ENCODE measurements around the gene PARD3. TPM values are rescaled to one million over a fixed set of nuclear protein-coding genes. Genes with fewer than 3 reads are reported as not detected.
A peak's percentile ranks its signal among the peaks of the same experiment; 100 is the strongest.
"Not testable (repeated sequence)": the region's sequence is repeated elsewhere in the genome, so short reads cannot be mapped to it uniquely, and the experiment has no call there.

PARD3 gene
- total RNA-seq, 2 experiments from 2014 or later = 1.3 to 1.9 TPM

DNA sequence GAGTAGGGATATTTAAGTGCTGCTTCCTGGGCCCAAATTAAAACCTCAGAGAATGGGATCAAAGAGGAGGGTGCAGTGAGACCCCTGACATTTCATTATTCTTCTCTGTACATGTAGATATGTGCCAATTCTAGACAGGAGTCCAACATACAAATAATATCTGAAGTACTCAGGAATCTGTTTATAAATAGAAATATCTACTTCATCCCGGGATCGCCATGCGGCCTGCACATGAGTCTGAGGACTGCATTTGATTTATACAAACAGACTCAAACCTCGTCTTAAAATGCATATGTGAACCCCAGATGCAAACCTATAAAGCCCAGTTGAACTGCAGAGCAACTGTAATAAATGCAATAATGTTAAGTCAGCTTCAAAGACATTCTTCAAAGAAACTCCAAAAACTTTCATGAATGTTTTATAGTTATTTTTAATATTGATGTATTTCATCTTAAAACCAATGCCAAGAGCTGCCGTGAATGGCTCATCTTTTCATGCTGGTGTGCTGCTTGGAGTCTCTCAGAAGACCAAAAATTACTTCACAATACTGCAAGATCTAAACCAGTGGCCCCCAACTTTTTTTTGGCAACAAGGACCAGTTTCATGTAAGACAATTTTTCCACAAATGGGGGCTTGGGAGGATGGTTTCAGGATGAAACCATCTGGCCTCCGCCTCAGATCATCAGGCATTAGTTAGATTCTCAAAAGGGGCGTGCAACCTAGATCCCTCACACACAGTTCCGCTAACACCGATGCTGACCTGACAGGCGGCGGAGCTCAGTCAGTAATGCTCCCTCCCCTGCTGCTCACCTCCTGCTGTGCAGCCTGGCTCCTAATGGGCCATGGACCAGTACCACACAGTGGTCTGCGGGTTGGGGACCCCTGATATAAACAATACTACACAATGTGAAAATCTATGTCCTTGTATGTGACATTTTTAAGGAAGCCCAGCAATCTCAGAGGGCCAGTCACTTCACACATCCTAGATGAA lies 166.9 kb downstream of the PARD3 start:
- Mint-ChIP-seq H3K27me3 (no peaks in the 10 kb centered on the region), H3K27ac (no peak overlapping the region), H3K36me3 (no peaks in the 10 kb centered on the region), H3K9me3 (no peaks in the 10 kb centered on the region), H3K4me1 (no peaks in the 10 kb centered on the region), H3K4me3 (no peak overlapping the region)
- no peak for DNase-seq

DNA sequence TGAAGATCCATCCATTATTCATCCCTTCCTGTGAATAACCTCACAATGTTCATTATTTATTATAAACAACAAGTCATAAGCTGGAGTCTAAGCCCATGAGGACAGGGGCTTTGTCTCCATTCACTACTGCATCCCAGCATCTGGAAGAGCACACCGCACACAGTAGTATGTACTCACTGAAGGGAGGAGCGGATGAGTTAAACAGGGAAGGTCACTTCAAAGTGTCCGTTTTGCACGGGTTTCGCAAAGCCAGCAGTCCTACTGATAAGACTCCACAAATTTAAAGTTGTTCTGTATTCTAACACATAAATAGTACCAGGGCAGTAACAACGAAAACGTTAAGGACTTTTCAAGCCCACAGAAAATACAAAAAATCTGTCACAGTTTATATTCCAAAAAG lies 167.9 kb downstream of the PARD3 start:
- Mint-ChIP-seq H3K36me3 (no peaks in the 10 kb centered on the region), H3K4me3 (no peak overlapping the region), H3K27ac (no peak overlapping the region), H3K27me3 (no peaks in the 10 kb centered on the region), H3K4me1 (no peaks in the 10 kb centered on the region), H3K9me3 (no peaks in the 10 kb centered on the region)
- DNase-seq = no peak

DNA sequence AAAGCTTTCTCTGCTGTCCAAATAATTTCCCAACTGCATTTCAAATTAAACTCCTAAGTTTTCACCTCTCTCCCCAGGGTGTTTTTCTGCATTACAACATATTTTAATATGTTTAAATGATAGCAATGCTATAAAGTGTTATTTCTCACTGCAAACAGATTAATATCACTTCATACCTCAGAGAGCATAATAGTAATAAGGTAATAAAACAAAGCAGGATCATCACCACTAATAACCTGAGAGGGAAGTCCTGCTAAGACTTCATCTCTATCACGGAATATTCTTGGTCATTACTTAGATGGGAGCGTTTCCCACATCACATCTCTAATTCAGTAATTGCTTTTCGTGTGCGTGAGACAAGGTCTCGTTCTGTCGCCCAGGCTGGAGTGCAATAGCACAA lies 168.8 kb downstream of the PARD3 start:
- H3K4me3 Mint-ChIP-seq = no peak overlapping the region
- no peaks in the 10 kb centered on the region for H3K36me3 Mint-ChIP-seq

DNA sequence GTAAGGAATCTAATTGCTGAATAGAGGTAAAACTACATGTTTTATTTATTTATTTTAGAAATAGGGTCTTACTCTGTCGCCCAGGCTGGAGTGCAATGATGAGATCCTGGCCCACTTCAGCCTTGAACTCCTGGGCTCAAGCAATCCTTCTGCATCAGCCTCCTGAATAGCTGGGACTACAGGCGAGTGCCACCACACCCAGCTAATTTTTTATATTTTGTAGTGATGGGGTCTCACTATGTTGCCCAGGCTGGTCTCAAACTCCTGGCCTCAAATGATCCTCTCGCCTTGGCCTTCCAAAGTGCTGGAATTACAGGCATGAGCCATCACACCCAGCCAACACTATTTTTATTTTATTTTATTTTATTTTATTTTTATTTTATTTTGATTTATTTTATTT lies 170.3 kb downstream of the PARD3 start:
- H3K9me3 Mint-ChIP-seq, H3K36me3 Mint-ChIP-seq, DNase-seq, H3K4me3 Mint-ChIP-seq, H3K4me1 Mint-ChIP-seq, H3K27ac Mint-ChIP-seq, H3K27me3 Mint-ChIP-seq: not testable (repeated sequence)

More for the DNA sequence above, 168.8 kb downstream of the PARD3 start:
- no peak for DNase-seq
- no peak overlapping the region for H3K27ac Mint-ChIP-seq
- H3K4me1 Mint-ChIP-seq = no peaks in the 10 kb centered on the region
- no peaks in the 10 kb centered on the region for H3K9me3 Mint-ChIP-seq
- H3K27me3 Mint-ChIP-seq = no peaks in the 10 kb centered on the region

- Mint-ChIP-seq H3K4me1 (no peaks in the 10 kb centered on the region), H3K27ac (no peak overlapping the region), H3K9me3 (no peaks in the 10 kb centered on the region), H3K36me3 (no peaks in the 10 kb centered on the region), H3K27me3 (no peaks in the 10 kb centered on the region), H3K4me3 (no peak overlapping the region)
- DNase-seq = no peak
These were observed 170.9 kb downstream of the PARD3 start for GRCh38 chr10:34644224-34644623.

GRCh38 chr10:34643620-34644019 lies 171.5 kb downstream of the PARD3 start:
- no peak for DNase-seq
- peaks cover under 1% of the 10 kb centered on the region for H3K4me1 Mint-ChIP-seq
- H3K4me3 Mint-ChIP-seq = no peak overlapping the region
- peaks cover 4% of the 10 kb centered on the region for H3K27me3 Mint-ChIP-seq
- no peaks in the 10 kb centered on the region for H3K36me3 Mint-ChIP-seq
- no peaks in the 10 kb centered on the region for H3K9me3 Mint-ChIP-seq
- H3K27ac Mint-ChIP-seq = no peak overlapping the region

DNA sequence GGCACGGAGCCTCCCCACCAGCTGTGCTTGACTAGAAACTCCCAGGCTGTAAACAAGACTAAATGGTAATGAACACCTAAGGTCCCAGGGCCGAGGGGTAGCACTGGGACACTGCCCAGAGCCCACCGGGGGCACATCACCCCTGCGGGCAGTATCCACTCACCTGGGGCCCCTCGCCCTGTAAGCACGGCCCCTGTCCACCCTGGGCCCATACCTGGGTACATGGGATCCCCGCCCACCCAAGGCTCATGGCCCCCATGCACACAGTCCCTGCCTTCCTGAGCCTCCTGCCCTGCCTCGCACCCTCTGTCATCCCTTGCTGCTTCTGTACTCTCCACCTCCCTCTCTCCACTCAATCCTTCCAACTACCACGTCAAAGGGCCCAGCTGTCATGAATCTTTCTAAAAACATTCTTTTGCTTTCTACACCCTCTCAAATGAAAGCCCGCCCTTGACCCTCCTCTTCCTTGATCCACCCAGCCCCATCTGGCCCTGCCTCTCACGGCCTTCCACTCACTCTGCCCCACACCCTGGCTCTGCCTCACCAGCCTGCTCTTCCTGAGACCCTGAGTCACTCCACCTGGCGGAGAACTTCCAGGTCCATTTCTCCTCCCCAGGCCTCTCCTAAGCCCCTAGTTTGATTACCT lies 173.1 kb downstream of the PARD3 start:
- H3K4me3 Mint-ChIP-seq = no peak overlapping the region
- DNase-seq = no peak
- H3K4me1 Mint-ChIP-seq = peaks cover 8% of the 10 kb centered on the region
- no peaks in the 10 kb centered on the region for H3K9me3 Mint-ChIP-seq
- H3K36me3 Mint-ChIP-seq = no peaks in the 10 kb centered on the region
- H3K27me3 Mint-ChIP-seq = peaks cover 6% of the 10 kb centered on the region
- H3K27ac Mint-ChIP-seq = no peak overlapping the region

- Mint-ChIP-seq H3K4me1 (peaks cover 8% of the 10 kb centered on the region), H3K36me3 (no peaks in the 10 kb centered on the region), H3K27me3 (peaks cover 8% of the 10 kb centered on the region), H3K4me3 (no peak overlapping the region), H3K9me3 (no peaks in the 10 kb centered on the region), H3K27ac (no peak overlapping the region)
- no peak for DNase-seq
These were observed 173.8 kb downstream of the PARD3 start for GRCh38 chr10:34641147-34641912.

GRCh38 chr10:34638406-34639054 lies 176.6 kb downstream of the PARD3 start:
- peak; percentile 55 for DNase-seq
- H3K27me3 Mint-ChIP-seq = peaks cover 10% of the 10 kb centered on the region
- no peaks in the 10 kb centered on the region for H3K36me3 Mint-ChIP-seq
- H3K4me1 Mint-ChIP-seq = peaks cover 8% of the 10 kb centered on the region
- no peak overlapping the region for H3K27ac Mint-ChIP-seq
- no peaks in the 10 kb centered on the region for H3K9me3 Mint-ChIP-seq
- H3K4me3 Mint-ChIP-seq = no peak overlapping the region

DNA sequence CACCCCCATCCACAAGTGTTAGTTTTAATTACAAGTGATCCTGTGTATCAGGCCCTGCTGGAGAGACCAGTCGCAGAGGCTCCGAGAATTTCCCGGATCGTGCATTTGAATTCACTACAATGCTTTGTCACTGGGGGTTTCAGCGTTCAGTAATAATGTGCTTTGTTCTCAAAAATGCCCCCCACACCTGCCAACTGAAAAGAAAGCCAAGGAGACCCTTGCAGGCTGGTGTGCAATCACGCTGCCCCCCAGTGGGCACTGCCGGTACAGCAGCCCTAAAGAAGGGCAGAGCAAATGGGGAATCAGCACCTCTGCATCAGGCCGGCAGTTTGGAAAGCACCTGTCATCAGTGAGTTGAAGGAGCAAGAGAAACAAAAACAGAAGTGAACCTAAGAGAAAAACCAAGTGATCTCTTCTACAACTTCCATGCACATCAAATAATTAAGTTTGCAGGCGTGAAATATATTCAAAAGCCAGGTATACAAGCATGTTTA lies 177.6 kb downstream of the PARD3 start:
- peak; percentile 60 for DNase-seq
- no peaks in the 10 kb centered on the region for H3K36me3 Mint-ChIP-seq
- H3K4me1 Mint-ChIP-seq = peaks cover 8% of the 10 kb centered on the region
- no peak overlapping the region for H3K27ac Mint-ChIP-seq
- H3K27me3 Mint-ChIP-seq = peaks cover 10% of the 10 kb centered on the region
- H3K4me3 Mint-ChIP-seq = no peak overlapping the region
- H3K9me3 Mint-ChIP-seq = no peaks in the 10 kb centered on the region

GRCh38 chr10:34635111-34635510 lies 180.0 kb downstream of the PARD3 start:
- DNase-seq = no peak
- H3K27ac Mint-ChIP-seq = no peak overlapping the region
- no peak overlapping the region for H3K4me3 Mint-ChIP-seq
- peaks cover 10% of the 10 kb centered on the region for H3K27me3 Mint-ChIP-seq
- H3K36me3 Mint-ChIP-seq = no peaks in the 10 kb centered on the region
- H3K9me3 Mint-ChIP-seq = no peaks in the 10 kb centered on the region
- H3K4me1 Mint-ChIP-seq = peaks cover 8% of the 10 kb centered on the region

DNA sequence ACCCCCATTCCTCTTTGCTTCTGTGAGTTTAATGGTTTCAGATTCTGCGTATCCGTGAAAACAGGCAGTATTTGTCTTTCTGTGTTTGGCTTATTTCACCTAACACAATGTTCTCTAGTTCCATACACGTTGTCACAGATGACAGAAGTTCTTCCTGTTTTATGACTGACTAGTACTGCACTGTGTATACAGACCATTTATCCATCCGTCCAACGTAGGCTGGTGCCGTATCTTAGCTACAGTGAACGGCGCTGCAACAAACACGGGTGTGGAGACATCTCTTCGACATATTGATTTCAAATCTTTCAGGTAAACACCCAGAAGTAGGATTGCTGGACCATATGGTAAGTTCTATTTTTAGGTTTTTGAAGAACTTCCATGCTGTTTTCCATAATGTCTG lies 181.7 kb downstream of the PARD3 start:
- Mint-ChIP-seq H3K27ac (no peak overlapping the region), H3K9me3 (no peaks in the 10 kb centered on the region), H3K4me3 (no peak overlapping the region), H3K27me3 (peaks cover 4% of the 10 kb centered on the region), H3K36me3 (no peaks in the 10 kb centered on the region), H3K4me1 (peaks cover 5% of the 10 kb centered on the region)
- no peak for DNase-seq

GRCh38 chr10:34629084-34629483 lies 186.0 kb downstream of the PARD3 start:
- H3K4me3 Mint-ChIP-seq = no peak overlapping the region
- DNase-seq = no peak
- H3K27ac Mint-ChIP-seq = no peak overlapping the region
- H3K27me3 Mint-ChIP-seq = no peaks in the 10 kb centered on the region
- no peaks in the 10 kb centered on the region for H3K36me3 Mint-ChIP-seq
- no peaks in the 10 kb centered on the region for H3K4me1 Mint-ChIP-seq
- H3K9me3 Mint-ChIP-seq = no peaks in the 10 kb centered on the region

GRCh38 chr10:34628174-34628796 lies 186.8 kb downstream of the PARD3 start:
- H3K4me1 Mint-ChIP-seq = no peaks in the 10 kb centered on the region
- H3K9me3 Mint-ChIP-seq = no peaks in the 10 kb centered on the region
- no peak overlapping the region for H3K27ac Mint-ChIP-seq
- no peaks in the 10 kb centered on the region for H3K36me3 Mint-ChIP-seq
- DNase-seq = no peak
- H3K27me3 Mint-ChIP-seq = no peaks in the 10 kb centered on the region
- H3K4me3 Mint-ChIP-seq = no peak overlapping the region
